GM10847 (cell line): Measurements from ENCODE around the gene CUL2.

Experiments used
- POLR2A ChIP-seq: IDR thresholded peaks from 2 replicates; pipeline ENCODE4 v1.6.1; 2011; ENCODE audit not compliant: insufficient read length; ENCODE audit errors: extremely low read depth

Gene CUL2

GRCh38 chr10:35096312-35096711 is 6.2 kb upstream of the CUL2 start:
- TF ChIP-seq POLR2A, result no peak

DNA sequence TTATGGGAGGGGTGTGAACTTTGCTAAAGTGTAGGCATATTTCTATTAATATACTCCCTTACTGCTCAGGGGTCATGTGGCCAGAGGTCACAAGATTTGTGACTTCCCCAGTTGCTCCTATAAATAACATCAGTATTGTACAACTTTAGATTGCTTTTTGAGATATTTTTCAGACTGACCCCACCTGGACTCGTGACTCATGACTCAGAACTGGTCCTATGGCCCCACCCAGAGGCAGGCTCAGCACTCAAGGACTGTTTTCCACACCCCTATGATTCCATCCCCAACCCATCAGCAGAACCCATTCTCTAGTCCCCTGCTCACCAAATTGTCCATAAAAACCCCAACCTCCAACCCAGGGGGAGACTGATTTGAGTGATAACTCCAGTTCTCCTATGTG is 2.7 kb upstream of the CUL2 start:
- no peak for TF ChIP-seq POLR2A

GRCh38 chr10:35091994-35092790 is 2.1 kb upstream of the CUL2 start:
- no peak for TF ChIP-seq POLR2A

DNA sequence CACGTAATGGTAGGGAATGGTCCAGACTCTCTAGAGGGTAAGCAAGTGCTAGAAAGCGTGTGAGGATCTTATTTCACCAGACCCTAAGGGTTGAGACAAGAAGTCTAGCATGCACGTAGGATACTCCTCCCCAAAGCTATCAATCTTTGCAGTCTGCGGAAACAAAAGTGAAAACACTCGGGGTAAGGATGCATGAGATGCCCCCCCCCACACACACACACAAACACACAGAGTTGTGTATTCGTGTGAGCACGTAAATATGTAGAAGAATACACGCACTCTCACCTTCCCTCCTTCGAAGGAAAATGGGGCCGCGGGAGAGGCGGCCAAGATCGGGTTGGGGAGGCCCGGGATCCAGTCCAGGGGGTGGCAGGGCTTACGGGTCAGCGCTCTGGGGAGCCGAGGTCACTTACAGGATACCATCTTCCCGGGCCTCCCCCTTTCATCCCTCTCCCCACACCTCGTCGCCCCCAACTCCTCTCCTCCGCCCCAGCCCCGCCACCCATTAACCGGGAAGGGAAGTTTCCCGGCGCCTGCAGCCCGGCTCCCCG is 455 bp downstream of the CUL2 start:
- TF ChIP-seq POLR2A, result no peak

GRCh38 chr10:35083242-35083641 is 6.9 kb downstream of the CUL2 start:
- TF ChIP-seq POLR2A, result no peak

- TF ChIP-seq POLR2A, result no peak
Measured at GRCh38 chr10:35079763-35080162, 10.4 kb downstream of the CUL2 start.

- TF ChIP-seq POLR2A, result no peak
Measured at GRCh38 chr10:35079265-35079664, 10.9 kb downstream of the CUL2 start.

GRCh38 chr10:35075228-35075627 is 14.9 kb downstream of the CUL2 start:
- no peak for TF ChIP-seq POLR2A

- no peak for TF ChIP-seq POLR2A
Measured at GRCh38 chr10:35074266-35074665, 15.9 kb downstream of the CUL2 start.

DNA sequence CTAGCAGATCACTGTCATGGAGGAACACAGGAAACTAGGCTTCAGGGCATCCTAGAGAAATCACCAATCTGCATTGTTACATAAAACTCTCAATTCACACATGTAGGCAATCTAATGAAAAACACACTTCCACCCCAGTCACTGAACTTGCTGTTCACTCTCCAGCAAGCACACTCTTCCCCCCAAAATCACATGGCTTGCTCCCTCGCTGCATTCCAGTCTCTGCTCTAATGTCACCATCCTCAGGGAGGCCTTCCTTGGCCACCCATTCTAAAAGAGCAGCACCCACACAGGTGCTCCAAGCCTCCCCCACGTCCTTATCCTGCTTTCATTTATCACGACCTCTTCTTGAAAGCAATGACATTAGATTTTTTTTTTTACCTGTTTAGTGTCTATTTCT is 19.6 kb downstream of the CUL2 start:
- TF ChIP-seq POLR2A, result no peak

DNA sequence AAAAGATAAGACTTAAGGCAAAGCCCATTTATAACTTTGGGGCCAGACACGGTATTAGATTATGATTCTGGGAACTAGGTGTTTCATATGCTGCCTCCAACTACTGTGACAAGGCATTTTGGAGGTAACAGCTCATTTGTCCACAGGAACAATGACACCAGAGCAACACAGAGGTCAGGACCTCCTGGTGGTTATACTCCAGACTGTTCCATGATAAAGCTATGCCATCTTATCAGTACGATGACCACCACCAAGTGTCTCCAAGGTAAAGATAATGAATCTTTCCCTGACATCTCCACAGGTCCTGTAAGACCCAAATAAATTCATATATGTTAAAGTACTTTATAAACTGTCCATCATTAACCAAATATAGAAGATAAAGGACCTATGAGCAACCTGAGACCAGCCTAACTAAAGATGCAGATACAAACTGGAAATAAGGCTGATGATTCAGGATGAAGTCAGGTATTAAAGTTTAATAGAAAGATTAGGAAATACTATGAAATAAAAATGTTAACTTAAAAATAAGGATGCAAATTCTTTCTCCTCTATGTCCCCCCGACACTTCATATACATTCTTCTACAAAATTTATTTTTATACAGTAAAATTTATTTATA is 26.2 kb downstream of the CUL2 start:
- no peak for TF ChIP-seq POLR2A

DNA sequence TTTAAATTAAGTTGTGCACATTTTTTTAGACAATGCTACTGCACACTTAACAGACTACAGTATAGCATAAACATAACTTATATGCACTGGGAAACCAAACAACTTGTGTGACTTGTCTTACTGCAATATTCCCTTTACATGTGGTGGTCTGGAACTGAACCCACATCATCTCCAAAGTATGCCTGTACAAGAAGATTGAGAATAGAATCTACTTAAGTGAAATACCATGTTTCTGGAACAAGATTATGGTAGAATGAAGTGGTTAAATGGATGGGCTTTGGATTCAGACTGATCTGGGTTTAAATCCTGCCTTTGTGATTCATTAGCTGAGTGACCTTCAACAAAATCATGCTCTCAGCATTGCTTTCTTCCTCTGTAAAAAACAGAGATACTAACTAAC is 30.7 kb downstream of the CUL2 start:
- TF ChIP-seq POLR2A, result no peak

DNA sequence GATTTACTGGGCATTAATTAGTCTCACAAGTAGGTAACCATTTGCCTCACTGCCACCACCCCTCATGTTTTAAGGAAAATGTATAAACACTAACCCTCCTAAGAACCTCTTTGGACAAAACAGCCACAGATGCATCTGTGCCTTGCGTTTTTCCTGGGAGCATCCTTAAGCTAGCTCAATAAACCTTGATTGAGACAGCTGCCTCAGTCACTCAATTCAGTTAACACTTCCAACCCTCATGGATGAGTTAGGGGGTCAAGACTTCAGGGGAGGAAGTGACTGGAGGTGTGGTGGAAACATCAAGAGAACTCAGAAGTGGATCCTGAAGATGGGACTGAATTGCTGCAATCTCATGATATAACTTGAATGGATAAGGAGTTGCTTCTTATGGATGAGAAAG is 31.5 kb downstream of the CUL2 start:
- no peak for TF ChIP-seq POLR2A

DNA sequence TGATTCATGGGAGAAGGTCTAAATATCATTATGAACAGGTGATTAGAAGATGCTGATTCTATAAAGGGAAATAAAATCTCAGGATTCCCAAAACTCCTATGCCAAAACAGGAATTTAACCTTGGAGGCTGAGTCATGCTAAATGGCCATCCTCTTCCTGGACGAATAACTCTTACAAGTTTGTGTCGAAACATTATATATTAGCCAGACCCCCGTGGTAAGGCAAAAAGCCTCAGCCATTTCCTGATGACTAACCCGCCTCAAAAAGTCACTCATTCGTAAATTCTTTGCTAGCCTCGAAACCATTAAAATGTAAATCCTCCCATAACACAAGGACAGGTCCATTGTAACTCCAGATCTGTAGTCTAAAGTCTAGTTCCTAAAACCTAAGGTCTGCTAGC is 32.0 kb downstream of the CUL2 start:
- TF ChIP-seq POLR2A, result no peak

GRCh38 chr10:35056686-35057085 is 33.5 kb downstream of the CUL2 start:
- no peak for TF ChIP-seq POLR2A

DNA sequence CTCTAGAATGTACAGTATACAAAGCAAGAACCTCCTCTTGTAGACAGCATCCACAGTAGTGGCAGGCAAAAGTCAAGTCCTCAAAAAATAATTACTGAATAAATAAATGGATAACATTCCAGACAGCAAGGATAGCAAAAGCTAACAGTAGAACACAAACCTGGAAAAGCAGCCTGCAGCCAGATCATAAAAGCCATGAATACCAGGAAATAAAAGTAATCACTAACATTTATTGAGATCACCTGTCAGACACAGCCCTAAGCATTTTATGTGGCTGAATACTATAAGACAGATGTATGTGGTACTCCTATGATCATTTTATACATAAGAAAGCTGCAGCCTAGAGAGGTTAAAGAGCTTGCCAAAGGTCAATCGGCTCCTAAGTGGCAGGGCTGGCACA is 34.0 kb downstream of the CUL2 start:
- TF ChIP-seq POLR2A, result no peak

DNA sequence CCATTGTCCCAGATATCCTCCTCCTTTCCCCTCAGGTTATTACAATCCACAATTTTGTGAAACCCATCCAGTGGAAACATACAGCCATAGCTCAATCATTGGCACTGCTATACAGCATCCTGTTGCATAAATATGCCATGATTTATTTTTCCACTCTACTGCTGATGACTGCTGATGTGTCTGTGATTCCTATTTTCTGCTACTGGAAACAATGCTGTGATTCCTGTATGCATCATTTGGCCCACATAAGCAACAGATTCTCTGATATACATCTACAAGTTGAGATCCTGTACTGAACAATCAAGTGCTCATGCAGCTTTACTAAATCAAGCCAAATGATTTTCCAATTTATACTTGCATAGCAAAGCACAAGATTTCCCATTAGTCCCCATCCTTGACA is 39.6 kb downstream of the CUL2 start:
- TF ChIP-seq POLR2A, result no peak

- no peak for TF ChIP-seq POLR2A
Measured at GRCh38 chr10:35046074-35046473, 44.1 kb downstream of the CUL2 start.
